ENCODE measurements around the gene ADAMTS9. TPM values are rescaled to one million over a fixed set of nuclear protein-coding genes. Genes with fewer than 3 reads are reported as not detected.

Gene ADAMTS9
- total RNA-seq, 1 experiment from 2014 or later = not detected

GRCh38 chr3:64631951-64632350 lies 55.8 kb downstream of the ADAMTS9 start:
- in situ Hi-C loops (cut with HindIII; ENCODE audit: low sequenced_read_pairs) = no loop called here
- DNase-seq (ENCODE audit: low spot score) = no peak

GRCh38 chr3:64627471-64628321 lies 60.1 kb downstream of the ADAMTS9 start:
- no peak for DNase-seq (ENCODE audit: low spot score)
- in situ Hi-C loops (cut with HindIII; ENCODE audit: low sequenced_read_pairs) = no loop called here

GRCh38 chr3:64627042-64627441 lies 60.8 kb downstream of the ADAMTS9 start:
- in situ Hi-C loops (cut with HindIII; ENCODE audit: low sequenced_read_pairs) = no loop called here
- DNase-seq (ENCODE audit: low spot score) = no peak

GRCh38 chr3:64625381-64625780 lies 62.4 kb downstream of the ADAMTS9 start:
- in situ Hi-C loops (cut with HindIII; ENCODE audit: low sequenced_read_pairs) = no loop called here

GRCh38 chr3:64623125-64623524 lies 64.7 kb downstream of the ADAMTS9 start:
- in situ Hi-C loops (cut with HindIII; ENCODE audit: low sequenced_read_pairs) = no loop called here
- no peak for DNase-seq (ENCODE audit: low spot score)

More at GRCh38 chr3:64625381-64625780, 62.4 kb downstream of the ADAMTS9 start:
- no peak for DNase-seq (ENCODE audit: low spot score)

GRCh38 chr3:64621726-64622395 lies 65.9 kb downstream of the ADAMTS9 start:
- no peak for DNase-seq (ENCODE audit: low spot score)
- in situ Hi-C loops (cut with HindIII; ENCODE audit: low sequenced_read_pairs) = no loop called here

- DNase-seq (ENCODE audit: low spot score) = no peak
- in situ Hi-C loops (cut with HindIII; ENCODE audit: low sequenced_read_pairs) = no loop called here
These were observed 66.5 kb downstream of the ADAMTS9 start for GRCh38 chr3:64621275-64621674.

- in situ Hi-C loops (cut with HindIII; ENCODE audit: low sequenced_read_pairs) = no loop called here
- DNase-seq (ENCODE audit: low spot score) = no peak
These were observed 67.8 kb downstream of the ADAMTS9 start for GRCh38 chr3:64620020-64620419.

- no peak for DNase-seq (ENCODE audit: low spot score)
- in situ Hi-C loops (cut with HindIII; ENCODE audit: low sequenced_read_pairs) = no loop called here
These were observed 68.6 kb downstream of the ADAMTS9 start for GRCh38 chr3:64619216-64619615.

- in situ Hi-C loops (cut with HindIII; ENCODE audit: low sequenced_read_pairs) = no loop called here
- DNase-seq (ENCODE audit: low spot score) = no peak
These were observed 70.2 kb downstream of the ADAMTS9 start for GRCh38 chr3:64617610-64618009.

- no peak for DNase-seq (ENCODE audit: low spot score)
- in situ Hi-C loops (cut with HindIII; ENCODE audit: low sequenced_read_pairs) = no loop called here
These were observed 70.8 kb downstream of the ADAMTS9 start for GRCh38 chr3:64616953-64617352.

GRCh38 chr3:64612916-64613526 lies 74.8 kb downstream of the ADAMTS9 start:
- no peak for DNase-seq (ENCODE audit: low spot score)
- in situ Hi-C loops (cut with HindIII; ENCODE audit: low sequenced_read_pairs) = no loop called here

- no peak for DNase-seq (ENCODE audit: low spot score)
- in situ Hi-C loops (cut with HindIII; ENCODE audit: low sequenced_read_pairs) = no loop called here
These were observed 75.5 kb downstream of the ADAMTS9 start for GRCh38 chr3:64612082-64612860.

- DNase-seq (ENCODE audit: low spot score) = no peak
- in situ Hi-C loops (cut with HindIII; ENCODE audit: low sequenced_read_pairs) = no loop called here
These were observed 79.1 kb downstream of the ADAMTS9 start for GRCh38 chr3:64608741-64609140.

GRCh38 chr3:64607032-64607551 lies 80.7 kb downstream of the ADAMTS9 start:
- DNase-seq (ENCODE audit: low spot score) = no peak
- in situ Hi-C loops (cut with HindIII; ENCODE audit: low sequenced_read_pairs) = no loop called here

- in situ Hi-C loops (cut with HindIII; ENCODE audit: low sequenced_read_pairs) = no loop called here
- no peak for DNase-seq (ENCODE audit: low spot score)
These were observed 83.5 kb downstream of the ADAMTS9 start for GRCh38 chr3:64604313-64604712.

- in situ Hi-C loops (cut with HindIII; ENCODE audit: low sequenced_read_pairs) = no loop called here
- DNase-seq (ENCODE audit: low spot score) = no peak
These were observed 86.0 kb downstream of the ADAMTS9 start for GRCh38 chr3:64601824-64602223.

GRCh38 chr3:64600246-64600950 lies 87.4 kb downstream of the ADAMTS9 start:
- in situ Hi-C loops (cut with HindIII; ENCODE audit: low sequenced_read_pairs) = no loop called here
- no peak for DNase-seq (ENCODE audit: low spot score)

GRCh38 chr3:64599651-64600050 lies 88.1 kb downstream of the ADAMTS9 start:
- in situ Hi-C loops (cut with HindIII; ENCODE audit: low sequenced_read_pairs) = no loop called here
- DNase-seq (ENCODE audit: low spot score) = no peak
